Mucosa of descending colon (tissue), 3 donors: Measurements from ENCODE around the gene ZBTB20. TPM values are rescaled to one million over a fixed set of nuclear protein-coding genes. Genes with fewer than 3 reads are reported as not detected.

Source experiments
- ATAC-seq: fragments of 200-7000 bp; cut with Tn5 transposase; one replicate; pipeline ENCODE4 v1.9.1; 2020; ENCODE audit warnings: mild to moderate bottlenecking, moderate library complexity
- DNase-seq, 3 donors: peaks; one replicate each; pipeline ENCODE4 v3.0.0-alpha.2; 2020
- H3K36me3 ChIP-seq: fragments of 200-600 bp; one replicate; pipeline ENCODE4 v1.8.0; 2021; ENCODE audit warnings: low read depth, mild to moderate bottlenecking
- H3K4me1 ChIP-seq: fragments of 200-600 bp; one replicate; pipeline ENCODE4 v1.8.0; 2021; ENCODE audit warnings: low read depth, mild to moderate bottlenecking
- H3K4me3 ChIP-seq: fragments of 200-600 bp; one replicate; pipeline ENCODE4 v1.8.0; 2021; ENCODE audit warnings: mild to moderate bottlenecking
- H3K9me3 ChIP-seq: fragments of 200-600 bp; one replicate; pipeline ENCODE4 v1.8.0; 2021; ENCODE audit warnings: mild to moderate bottlenecking
- intact Hi-C, 2 donors: fragments of 100-400 bp; cut with DNase I in 1 of 2; cut with micrococcal nuclease in 1 of 2; formaldehyde crosslinking; loops; one replicate each; pipeline versions ENCODE4 v1.11.0 to v1.11.1; 2022; cut with DNase I, micrococcal nuclease
- total RNA-seq, 3 donors: library from RNA; stranded (reverse); fragmentation: NEBNext Ultra II Directional in 2 of 3; extraction: Animal tissue kit (Norgen Biotek cat#: 25700) in 2 of 3; gene quantifications; one replicate each; pipeline versions ENCODE4 v1.2.1 to v1.2.4, GENCODE V29; 2021 to 2023
- TF ChIP-seq, protein P1 (sequence below): fragments of 200-600 bp; IDR thresholded peaks from one replicate; pipeline ENCODE4 v1.8.0; 2022; ENCODE audit warnings: antibody characterized with exemption, mild to moderate bottlenecking
- donor health status: DM: no; HTN: no; CAD: no; lungs with moderate emphysema.
- donor health status: DM: no; HTN: no; CAD: no.
- donor health status: DM: no; HTN: yes; CAD: no.

Gene ZBTB20
- total RNA-seq, 3 donors from 2014 or later: 30.6 to 85.6 (median 37.3) TPM

DNA sequence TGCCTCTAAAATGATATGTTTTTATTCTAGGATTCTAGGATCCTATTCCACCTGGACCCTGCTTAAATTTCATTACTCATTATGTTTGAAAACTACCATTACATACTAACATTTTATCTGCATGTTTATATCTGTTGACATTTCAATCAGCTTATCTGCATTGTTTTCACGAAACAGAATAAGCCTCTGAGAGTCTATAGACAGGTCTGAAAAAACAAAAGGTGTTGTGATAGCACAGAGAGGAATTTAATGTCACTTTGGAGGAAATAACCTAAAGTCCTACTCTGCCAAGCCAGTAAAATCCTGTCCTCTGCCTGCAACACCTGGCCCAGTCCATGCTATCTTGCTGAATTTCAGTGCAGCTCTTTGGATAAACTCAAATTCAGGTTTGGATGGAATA lies 315.2 kb downstream of the ZBTB20 start:
- H3K4me1 ChIP-seq: no peaks in the 10 kb centered on the region
- ATAC-seq: no peak
- intact Hi-C loops: no loop called here
- H3K4me3 ChIP-seq: no peak overlapping the region
- DNase-seq: no peak
- no peaks in the 10 kb centered on the region for H3K9me3 ChIP-seq
- TF ChIP-seq, protein P1, sequence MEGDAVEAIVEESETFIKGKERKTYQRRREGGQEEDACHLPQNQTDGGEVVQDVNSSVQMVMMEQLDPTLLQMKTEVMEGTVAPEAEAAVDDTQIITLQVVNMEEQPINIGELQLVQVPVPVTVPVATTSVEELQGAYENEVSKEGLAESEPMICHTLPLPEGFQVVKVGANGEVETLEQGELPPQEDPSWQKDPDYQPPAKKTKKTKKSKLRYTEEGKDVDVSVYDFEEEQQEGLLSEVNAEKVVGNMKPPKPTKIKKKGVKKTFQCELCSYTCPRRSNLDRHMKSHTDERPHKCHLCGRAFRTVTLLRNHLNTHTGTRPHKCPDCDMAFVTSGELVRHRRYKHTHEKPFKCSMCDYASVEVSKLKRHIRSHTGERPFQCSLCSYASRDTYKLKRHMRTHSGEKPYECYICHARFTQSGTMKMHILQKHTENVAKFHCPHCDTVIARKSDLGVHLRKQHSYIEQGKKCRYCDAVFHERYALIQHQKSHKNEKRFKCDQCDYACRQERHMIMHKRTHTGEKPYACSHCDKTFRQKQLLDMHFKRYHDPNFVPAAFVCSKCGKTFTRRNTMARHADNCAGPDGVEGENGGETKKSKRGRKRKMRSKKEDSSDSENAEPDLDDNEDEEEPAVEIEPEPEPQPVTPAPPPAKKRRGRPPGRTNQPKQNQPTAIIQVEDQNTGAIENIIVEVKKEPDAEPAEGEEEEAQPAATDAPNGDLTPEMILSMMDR: no peak
- H3K36me3 ChIP-seq: no peaks in the 10 kb centered on the region

DNA sequence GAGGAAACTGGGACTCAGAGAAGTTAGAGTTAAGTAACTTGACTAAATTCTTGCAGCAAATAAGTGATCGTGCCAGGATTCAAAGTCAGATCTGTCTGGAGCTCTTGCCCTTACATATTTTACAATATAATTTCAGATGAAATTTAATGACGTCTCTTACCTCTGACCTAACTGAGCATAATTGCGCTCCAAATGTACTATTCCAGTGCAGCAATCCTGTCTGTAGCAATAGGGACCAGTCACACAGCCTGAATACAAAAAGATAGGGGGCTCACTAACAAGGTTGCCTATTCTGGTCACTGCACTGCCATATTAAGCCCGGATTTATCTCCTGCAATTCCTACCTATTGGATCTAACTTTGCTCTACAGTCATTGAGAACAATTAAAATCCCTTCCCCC lies 316.4 kb downstream of the ZBTB20 start:
- TF ChIP-seq, protein P1: no peak
- H3K4me3 ChIP-seq: no peak overlapping the region
- H3K4me1 ChIP-seq: no peaks in the 10 kb centered on the region
- ATAC-seq: no peak
- no peak for DNase-seq
- no peaks in the 10 kb centered on the region for H3K36me3 ChIP-seq
- intact Hi-C loops: no loop called here
- H3K9me3 ChIP-seq: no peaks in the 10 kb centered on the region

DNA sequence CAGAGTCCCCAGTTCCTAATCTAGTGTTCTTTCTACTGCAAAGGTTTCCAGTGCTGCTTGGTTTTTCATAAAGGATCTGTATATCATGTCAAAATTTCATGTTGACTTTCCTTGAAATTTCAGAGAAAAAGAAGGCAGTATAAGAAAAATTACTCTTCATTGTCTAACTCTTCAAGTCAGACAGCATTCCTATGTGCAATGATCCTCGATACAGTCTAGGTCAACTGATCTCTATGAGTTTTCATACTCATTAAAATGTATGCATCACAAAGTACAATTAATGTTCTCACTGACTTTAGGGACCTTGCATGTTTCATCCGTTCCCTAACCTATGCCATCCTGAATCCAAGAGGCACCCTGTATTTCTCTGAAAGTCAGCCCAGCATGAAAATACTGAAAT lies 317.3 kb downstream of the ZBTB20 start:
- intact Hi-C loops: no loop called here

DNA sequence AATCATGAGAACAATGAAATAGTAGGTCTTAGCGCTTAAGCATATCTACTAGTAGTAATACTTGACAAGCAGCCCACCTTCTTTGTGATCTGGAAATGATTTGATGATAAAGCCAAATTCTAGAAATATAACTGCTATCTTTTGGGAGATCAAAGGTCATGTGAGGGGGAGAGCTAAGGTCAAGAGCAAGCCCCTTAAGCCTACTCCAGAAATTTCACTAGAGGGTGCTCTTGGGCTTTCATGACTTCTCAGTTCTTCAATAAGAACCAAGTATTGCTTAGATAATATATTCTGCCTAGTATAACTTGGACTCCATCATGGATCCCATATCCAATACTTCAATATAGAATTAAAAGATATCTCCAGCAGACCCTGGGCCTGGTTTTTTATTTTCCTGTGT lies 319.6 kb downstream of the ZBTB20 start:
- intact Hi-C loops: no loop called here
- Histone ChIP-seq H3K4me1 (no peaks in the 10 kb centered on the region), H3K36me3 (no peaks in the 10 kb centered on the region), H3K9me3 (no peaks in the 10 kb centered on the region), H3K4me3 (no peak overlapping the region)
- TF ChIP-seq, protein P1: no peak
- DNase-seq (peak in 1 of 3 donors; percentile 20), ATAC-seq (peak; percentile 53)

More for the DNA sequence above, 317.3 kb downstream of the ZBTB20 start:
- TF ChIP-seq, protein P1: no peak
- no peaks in the 10 kb centered on the region for H3K36me3 ChIP-seq
- ATAC-seq: no peak
- no peak overlapping the region for H3K4me3 ChIP-seq
- DNase-seq: no peak
- no peaks in the 10 kb centered on the region for H3K9me3 ChIP-seq
- no peaks in the 10 kb centered on the region for H3K4me1 ChIP-seq

DNA sequence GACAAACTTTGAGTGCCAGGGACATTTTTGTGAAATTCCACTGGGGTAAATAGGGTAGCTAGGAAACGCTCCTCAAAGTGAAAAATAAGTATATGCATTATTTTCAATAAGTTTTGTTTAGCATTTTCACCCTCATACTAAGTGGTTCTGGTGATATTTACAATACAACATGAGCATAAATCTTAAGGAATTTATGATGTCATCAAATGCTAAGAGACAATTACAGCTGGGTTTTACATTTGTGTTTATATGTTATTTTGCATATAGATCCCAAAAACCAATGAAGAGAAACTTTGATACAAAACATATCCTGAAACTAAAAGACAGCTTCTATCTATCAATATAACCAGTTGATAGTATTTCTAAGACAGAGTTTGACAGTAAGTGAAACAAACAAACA lies 323.1 kb downstream of the ZBTB20 start:
- intact Hi-C loops: no loop called here
- H3K4me3 ChIP-seq: no peak overlapping the region
- H3K36me3 ChIP-seq: no peaks in the 10 kb centered on the region
- DNase-seq (no peak), ATAC-seq (no peak)
- H3K9me3 ChIP-seq: no peaks in the 10 kb centered on the region
- no peaks in the 10 kb centered on the region for H3K4me1 ChIP-seq
- TF ChIP-seq, protein P1: no peak

DNA sequence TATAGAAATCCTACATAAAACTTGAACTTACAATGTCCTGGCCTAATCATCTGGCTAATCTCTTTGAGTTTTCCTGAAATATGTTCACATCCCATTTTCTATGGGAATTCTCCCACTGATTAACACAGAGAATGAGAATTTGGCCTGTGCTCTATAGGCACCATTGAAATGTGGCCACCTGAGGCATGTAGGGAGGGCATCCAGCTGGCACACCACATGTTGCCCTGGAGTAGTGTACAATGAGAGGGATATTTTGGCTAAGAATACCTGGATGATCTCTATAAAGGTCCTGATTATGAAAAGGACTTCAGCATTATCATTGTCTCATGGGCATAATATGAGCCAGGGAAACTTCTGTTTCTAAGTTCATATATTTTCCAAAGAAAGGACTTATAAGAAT lies 324.0 kb downstream of the ZBTB20 start:
- Histone ChIP-seq H3K4me1 (no peaks in the 10 kb centered on the region), H3K36me3 (no peaks in the 10 kb centered on the region), H3K9me3 (no peaks in the 10 kb centered on the region), H3K4me3 (no peak overlapping the region)
- ATAC-seq (no peak), DNase-seq (no peak)
- TF ChIP-seq, protein P1: no peak
- intact Hi-C loops: no loop called here
